GM18867 (cell line): Measurements from ENCODE around the gene ZC3H14.
"Not testable (repeated sequence)": the region's sequence is repeated elsewhere in the genome, so short reads cannot be mapped to it uniquely, and the experiment has no call there.

Experiments
- ATAC-seq: cut with Tn5 transposase; IDR thresholded peaks from one replicate; pipeline ENCODE4 v1.9.1; 2021; ENCODE audit warnings: mild to moderate bottlenecking, moderate library complexity; ENCODE audit not compliant: unreplicated experiment

Gene ZC3H14

GRCh38 chr14:88562831-88563686, at the start of gene ZC3H14:
ZC3H14 (plus strand) TSS chr14:88563037; CDS start chr14:88563134, 97 bp downstream.
- ATAC-seq = peak; percentile 94

DNA sequence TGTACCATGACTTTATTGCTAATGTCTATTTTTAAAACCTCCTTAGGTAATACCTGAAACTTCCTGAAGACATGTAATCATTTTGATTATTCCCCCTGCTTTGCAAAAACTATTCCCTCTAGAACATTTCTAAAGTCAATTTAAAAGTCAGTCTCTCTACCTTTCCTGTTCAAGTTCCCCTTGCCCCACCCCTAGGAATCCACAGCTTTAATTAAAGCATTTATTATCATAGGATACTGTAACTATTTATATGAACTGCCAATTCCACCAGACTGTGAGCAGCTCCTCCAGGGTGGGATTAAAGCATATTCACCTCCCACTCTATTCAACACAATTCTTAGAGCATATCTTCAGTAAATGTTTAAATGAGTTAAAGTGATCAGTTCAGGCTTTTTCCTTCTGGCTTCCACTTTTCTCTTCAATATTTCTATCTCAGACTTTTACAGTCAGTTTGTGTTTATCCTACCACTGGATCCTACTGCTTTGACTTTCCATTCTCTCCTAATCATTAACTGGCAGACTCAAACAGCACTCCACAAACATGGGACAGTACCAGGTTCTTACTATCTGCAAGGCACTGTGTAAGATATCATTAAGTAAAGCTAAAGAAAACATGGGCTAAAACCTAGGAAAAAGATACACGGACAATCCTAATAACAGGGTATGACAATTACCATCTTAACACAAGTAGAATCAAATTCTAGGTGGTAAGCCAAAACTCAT, 47.2 kb upstream of the ZC3H14 start:
- no peak for ATAC-seq

GRCh38 chr14:88516861-88517357, 45.9 kb upstream of the ZC3H14 start:
- peak; percentile 75 for ATAC-seq

DNA sequence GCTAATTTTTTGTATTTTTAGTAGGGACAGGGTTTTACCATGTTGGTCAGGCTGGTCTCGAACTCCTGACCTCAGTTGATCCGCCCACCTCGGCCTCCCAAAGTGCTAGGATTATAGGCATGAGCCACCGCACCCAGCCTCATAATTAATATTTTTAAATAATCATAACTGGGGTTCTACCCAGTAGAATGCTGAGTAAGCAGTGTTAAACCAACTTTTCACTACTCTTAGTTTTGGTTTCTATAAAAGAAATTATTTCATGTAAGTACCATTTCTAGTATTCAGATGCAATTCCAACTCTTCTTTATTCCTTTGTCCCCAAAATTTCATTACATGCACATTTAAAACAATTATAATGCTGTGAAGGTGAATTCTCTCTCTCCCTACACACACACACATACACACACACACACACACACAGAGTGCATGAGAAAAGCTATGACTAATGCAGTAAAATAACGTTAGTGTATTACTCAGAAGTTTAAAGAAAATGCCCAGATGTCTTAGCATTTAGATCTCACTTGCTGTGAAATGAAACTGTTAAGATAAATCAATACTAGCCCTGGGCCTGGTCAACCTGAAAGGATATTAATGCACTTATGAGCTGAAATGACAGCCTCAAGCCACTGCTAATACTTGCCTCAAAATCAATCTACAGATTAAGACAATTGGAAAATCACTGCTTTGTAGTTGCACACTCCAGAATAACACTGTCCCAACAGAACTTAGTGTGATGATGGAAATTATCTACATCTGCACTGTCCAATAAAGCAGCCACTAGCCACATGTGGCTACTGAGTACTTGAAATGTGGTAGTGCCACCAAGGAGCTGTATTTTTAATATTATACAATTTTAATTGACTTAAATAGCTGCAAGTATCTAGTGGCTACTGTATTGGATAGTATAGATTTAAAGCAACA, 44.0 kb upstream of the ZC3H14 start:
- ATAC-seq = peak; percentile 47

GRCh38 chr14:88519907-88520306, 42.9 kb upstream of the ZC3H14 start:
- ATAC-seq = no peak

DNA sequence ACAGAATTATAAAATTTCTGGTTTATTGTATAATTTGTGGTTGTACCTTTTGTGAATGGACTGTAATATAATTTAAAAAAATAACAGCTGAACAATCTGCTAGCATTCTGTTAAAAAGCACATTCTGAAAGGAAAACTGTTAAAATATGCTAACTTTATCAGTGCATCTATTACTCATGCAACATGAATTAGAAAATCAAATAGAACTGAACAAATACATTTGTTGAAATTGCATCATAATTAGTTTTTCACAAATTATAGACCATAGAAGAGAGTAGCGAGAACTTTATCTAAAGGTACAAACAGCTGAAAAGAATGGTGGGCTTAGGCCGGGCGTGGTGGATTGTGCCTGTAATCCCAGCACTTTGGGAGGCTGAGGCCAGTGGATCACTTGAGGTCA, 41.0 kb upstream of the ZC3H14 start:
- no peak for ATAC-seq

DNA sequence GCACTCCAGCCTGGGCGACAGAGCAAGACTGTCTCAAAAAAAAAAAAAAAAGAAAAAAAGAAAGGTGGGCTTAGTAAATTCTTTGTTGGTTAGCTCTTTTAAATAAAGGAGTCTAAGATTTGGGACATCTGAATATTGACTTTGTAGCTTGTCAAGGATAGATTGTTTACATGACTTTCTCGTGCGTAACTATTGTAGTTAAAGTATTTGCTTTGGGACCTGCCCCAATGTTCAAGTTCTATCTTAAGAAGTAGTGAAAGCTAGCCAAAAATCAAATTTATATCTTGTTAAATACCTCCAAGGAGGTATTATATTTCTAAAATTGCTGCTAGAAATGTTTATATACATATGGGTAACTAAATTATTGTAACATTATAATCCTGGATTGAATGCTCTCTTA, 40.4 kb upstream of the ZC3H14 start:
- ATAC-seq = no peak

GRCh38 chr14:88529889-88530288, 32.9 kb upstream of the ZC3H14 start:
- ATAC-seq = not testable (repeated sequence)

DNA sequence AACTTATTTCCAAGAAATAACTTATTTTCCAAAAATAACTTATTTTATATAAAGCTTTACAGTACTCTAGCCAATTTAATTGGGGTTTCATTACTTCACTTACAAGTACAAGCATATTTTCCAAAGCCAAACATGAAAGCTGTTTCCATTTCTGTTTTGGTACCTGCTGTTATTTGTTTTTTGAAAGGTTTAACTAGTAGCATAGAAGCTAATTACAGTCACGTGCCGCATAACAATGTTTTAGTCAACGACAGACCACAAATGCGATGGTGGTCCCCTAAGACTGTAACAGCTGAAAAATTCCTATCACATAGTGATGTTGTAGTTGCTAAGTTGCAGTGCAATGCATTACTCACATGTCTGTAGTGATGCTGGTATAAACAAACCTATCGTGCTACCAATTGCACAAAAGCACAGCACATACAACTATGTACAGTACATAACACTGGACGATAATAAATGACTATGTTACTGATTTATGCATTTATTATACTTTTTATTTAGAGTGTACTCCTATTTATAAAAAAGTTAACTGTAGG, 29.7 kb upstream of the ZC3H14 start:
- ATAC-seq = no peak

GRCh38 chr14:88535149-88535548, 27.7 kb upstream of the ZC3H14 start:
- no peak for ATAC-seq

DNA sequence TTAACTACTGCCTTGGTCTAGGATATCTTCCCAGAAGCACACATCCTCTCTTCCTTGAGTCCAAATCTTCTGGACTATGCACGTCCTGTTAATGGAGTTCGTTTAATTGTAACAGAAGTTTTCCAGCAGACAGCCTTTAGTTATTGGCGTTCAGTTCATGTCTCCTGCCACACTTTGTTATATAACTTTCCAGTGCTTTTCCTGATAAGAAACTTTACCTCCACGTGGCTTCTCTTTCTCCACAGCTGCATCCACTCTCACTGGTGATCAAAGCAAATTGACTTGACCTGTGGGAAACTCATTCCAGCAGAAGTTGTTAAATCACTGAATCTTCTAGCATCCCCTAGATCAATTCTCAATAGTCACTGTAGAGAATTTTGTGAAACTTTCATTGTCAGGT, 27.0 kb upstream of the ZC3H14 start:
- no peak for ATAC-seq

GRCh38 chr14:88541324-88541723, 21.5 kb upstream of the ZC3H14 start:
- ATAC-seq = no peak

DNA sequence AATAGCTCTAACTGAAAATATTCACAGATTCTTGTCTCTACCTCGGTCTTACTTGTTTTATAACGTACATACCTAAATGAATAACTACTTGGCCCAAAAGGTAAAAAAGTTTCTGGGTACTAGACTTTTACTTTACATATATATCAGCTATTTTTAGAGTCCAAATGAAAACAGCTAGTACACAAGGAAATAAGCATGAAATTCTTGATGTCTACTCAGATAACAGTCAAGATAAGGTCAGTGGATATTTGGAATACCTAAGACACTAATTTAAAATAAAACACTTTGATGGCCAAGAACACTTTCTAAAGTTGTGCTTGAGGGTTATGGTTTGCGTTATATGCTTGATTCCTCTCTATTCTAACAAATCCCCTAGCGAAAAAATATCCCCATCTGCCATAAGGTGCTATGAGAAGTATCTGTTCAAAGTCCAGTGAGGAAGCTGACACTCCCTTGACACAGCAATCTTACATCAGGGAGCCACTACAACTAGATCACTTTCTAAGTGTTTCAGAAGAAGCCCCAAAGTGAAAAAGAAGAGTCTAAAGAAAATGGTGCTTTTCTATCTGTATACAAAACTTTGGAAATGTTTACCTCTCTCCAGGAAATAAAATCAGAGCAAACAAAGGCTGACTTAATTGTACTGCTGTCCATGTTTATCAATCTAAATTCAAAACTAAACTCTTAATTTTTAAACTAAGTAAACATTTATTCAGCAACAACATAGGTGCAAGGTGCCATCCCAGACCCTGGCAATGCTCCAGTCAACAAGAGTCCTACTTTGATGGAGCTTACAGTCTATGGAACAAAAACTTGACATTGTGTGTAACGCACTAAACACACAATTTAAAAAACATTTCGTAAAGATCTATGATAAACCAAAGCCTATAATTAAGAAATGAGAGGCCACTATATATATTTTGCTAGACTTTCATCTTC, 19.7 kb upstream of the ZC3H14 start:
- no peak for ATAC-seq

- ATAC-seq = no peak
Observed at GRCh38 chr14:88545256-88545655, 17.6 kb upstream of the ZC3H14 start.

- no peak for ATAC-seq
Observed at GRCh38 chr14:88546621-88547385, 16.0 kb upstream of the ZC3H14 start.

DNA sequence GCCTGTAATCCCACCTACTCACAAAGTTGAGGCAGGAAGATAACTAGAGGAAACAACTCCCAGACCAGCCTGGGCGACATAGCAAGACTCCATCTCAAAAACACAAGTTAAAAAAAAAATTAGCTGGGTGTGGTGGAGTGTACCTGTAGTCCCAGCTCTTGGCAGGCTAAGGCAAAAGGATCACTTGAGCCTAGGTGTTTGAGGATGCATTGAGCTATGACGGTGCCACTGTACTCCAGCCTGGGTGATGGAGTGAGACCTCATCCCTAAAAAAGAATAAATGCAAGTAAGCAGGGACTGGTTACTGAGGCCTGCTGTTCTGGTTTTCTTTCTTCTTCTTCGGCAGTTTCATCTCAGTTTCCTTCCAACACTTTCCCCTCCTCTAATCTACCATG, 15.5 kb upstream of the ZC3H14 start:
- ATAC-seq = no peak

DNA sequence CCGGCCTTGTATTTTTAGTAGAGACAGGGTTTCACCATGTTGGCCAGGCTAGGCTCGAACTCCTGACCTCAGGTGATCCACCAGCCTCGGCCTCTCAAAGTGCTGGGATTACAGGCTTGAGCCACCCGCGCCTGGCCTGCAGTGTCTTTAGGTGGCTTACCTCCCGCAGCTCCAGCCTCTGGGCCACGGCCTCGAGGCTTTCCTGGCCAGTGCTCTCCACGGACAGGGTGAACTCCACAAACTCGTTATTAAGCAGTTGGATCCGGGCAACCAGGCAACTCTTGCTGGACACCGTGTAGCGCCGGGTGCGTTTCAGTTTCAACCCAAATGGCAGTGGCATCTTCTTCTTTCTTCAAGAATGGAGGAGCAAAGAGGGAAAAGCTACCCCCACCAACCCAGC, 12.8 kb upstream of the ZC3H14 start:
- no peak for ATAC-seq

DNA sequence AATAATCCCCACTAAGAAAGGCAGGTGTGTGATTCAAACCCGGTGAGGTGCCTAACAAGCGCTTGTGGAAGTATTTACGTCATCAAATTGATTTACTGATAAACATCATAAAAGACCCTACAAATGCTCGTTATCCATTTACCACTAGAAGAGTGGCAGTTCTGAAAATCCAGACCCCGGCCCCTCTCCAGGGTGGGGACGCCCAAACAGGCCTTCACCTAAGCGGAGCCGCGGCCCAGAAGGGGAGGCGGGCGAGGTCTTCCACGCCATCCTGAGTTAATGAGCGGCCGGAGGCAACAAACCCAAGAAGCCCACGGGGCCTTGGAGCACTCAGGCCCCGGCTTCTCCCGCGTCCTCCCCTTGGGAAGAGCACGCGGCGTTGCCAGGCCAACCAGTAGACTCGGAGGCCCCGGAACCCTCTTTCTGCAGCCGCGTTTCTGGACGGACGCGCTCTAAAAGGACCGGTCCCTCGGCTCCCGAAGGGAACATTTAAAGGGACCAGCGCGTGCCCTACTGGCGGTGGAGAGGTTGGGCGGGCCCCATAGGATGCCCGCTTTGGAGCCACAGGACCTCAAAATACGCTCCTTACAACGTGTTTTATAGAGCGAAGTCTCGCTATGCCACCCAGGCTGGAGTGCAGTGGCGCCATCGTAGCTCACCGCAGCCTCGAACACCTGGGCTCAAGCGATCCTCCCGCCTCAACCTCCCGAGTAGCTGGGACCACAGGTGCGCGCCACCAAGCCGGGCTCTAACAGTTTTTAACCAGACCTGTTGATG, 11.6 kb upstream of the ZC3H14 start:
- ATAC-seq = no peak
